GM23338 (cell line): ENCODE data around the gene PNPT1.

Source experiments
- CREB1 ChIP-seq: fragments of 250-450 bp; sonication (Bioruptor Pico); IDR thresholded peaks from 2 replicates; pipeline ENCODE4 v1.5.0; 2020; ENCODE audit warnings: low read depth, mild to moderate bottlenecking, moderate library complexity
- CTCF ChIP-seq, 2 experiments: fragments of 200-600 bp in 1 of 2; sonication (generic) in 1 of 2; conservative IDR thresholded peaks; 2 replicates each; pipeline versions ENCODE4 v1.5.1 to v1.6.1; 2016 to 2017; ENCODE audit warnings: antibody characterized with exemption in 2 of 2, low read depth in 2 of 2, mild to moderate bottlenecking in 2 of 2, moderate library complexity in 1 of 2
- ETS1 ChIP-seq: IDR thresholded peaks from 2 replicates; pipeline ENCODE4 v1.6.1; 2016; ENCODE audit warnings: antibody characterized with exemption
- EZH2 ChIP-seq: fragments of 200-600 bp; sonication (generic); IDR thresholded peaks from one replicate; pipeline ENCODE4 v1.8.0; 2017; ENCODE audit warnings: antibody characterized with exemption, mild to moderate bottlenecking, low read depth; ENCODE audit not compliant: unreplicated experiment
- EZH2phosphoT487 ChIP-seq: fragments of 200-600 bp; sonication (generic); IDR thresholded peaks from one replicate; pipeline ENCODE4 v1.8.1; 2018; ENCODE audit warnings: antibody characterized with exemption; ENCODE audit not compliant: unreplicated experiment
- JUNB ChIP-seq: IDR thresholded peaks from one replicate; pipeline ENCODE4 v1.6.1; 2016; ENCODE audit warnings: antibody characterized with exemption; ENCODE audit not compliant: unreplicated experiment
- NANOG ChIP-seq: IDR thresholded peaks from 2 replicates; pipeline ENCODE4 v1.6.1; 2016; ENCODE audit warnings: antibody characterized with exemption, borderline replicate concordance
- POLR2AphosphoS5 ChIP-seq: IDR thresholded peaks from 2 replicates; pipeline ENCODE4 v1.6.1; 2016; ENCODE audit warnings: antibody characterized with exemption, low read depth
- REST ChIP-seq: IDR thresholded peaks from one replicate; pipeline ENCODE4 v1.6.1; 2018; ENCODE audit warnings: antibody characterized with exemption; ENCODE audit not compliant: unreplicated experiment
- ZNF114 ChIP-seq: fragments of 250-450 bp; sonication (Bioruptor Pico); IDR thresholded peaks from 2 replicates; pipeline ENCODE4 v1.5.0; 2020; ENCODE audit warnings: mild to moderate bottlenecking, moderate library complexity
- ZNF331 ChIP-seq: fragments of 250-450 bp; sonication (Bioruptor Pico); IDR thresholded peaks from 2 replicates; pipeline ENCODE4 v1.5.0; 2020; ENCODE audit warnings: low read depth, mild to moderate bottlenecking, moderate library complexity
- ZNF462 ChIP-seq: fragments of 250-450 bp; sonication (Bioruptor Pico); IDR thresholded peaks from 2 replicates; pipeline ENCODE4 v1.5.0; 2020; ENCODE audit warnings: mild to moderate bottlenecking, moderate library complexity

GRCh38 chr2:55617175-55618024 is 76.2 kb downstream of the PNPT1 start, which contains the start of gene PPP4R3B:
- TF ChIP-seq CTCF (conservative IDR thresholded peaks at IDR 0.05; ENCODE audit: low read depth in 2 of 2) (peak in 1 of 2 experiments; percentile 19; a peak in 1 of 4 replicates), EZH2phosphoT487 (no peak), EZH2 (no peak), ZNF114 (CRISPR knock-in tag) (no peak), NANOG (no peak), REST (no peak), POLR2AphosphoS5 (peak; percentile 92), CREB1 (CRISPR knock-in tag) (peak; percentile 86), JUNB (no peak), ZNF462 (CRISPR knock-in tag) (no peak), ZNF331 (CRISPR knock-in tag) (no peak), ETS1 (peak; percentile 84)
